ENCODE results near the gene DUSP2.
"Not testable (repeated sequence)": the region's sequence is repeated elsewhere in the genome, so short reads cannot be mapped to it uniquely, and the experiment has no call there.

The DUSP2 gene

GRCh38 chr2:96164459-96165184 lies 19.4 kb upstream of the DUSP2 start:
- no peak for TF ChIP-seq Cebpa-rat (IDR thresholded peaks at IDR 0.05)
- H3K27me3 ChIP-seq, result no peaks in the 10 kb centered on the region
- peaks cover 9 to 28% (median 22%) of the 10 kb centered on the region in 10 experiments for H3K4me1 ChIP-seq
- peaks cover 0 to 15% (median 14%) of the 10 kb centered on the region in 11 experiments; a peak in 17 of 22 replicates for H3K9me3 ChIP-seq (replicated peaks in 1 of 11)
- peak overlapping the region in 8 of 11 experiments; percentile 58 to 80 (median 72); a peak in 13 of 22 replicates for H3K27ac ChIP-seq
- no peaks in the 10 kb centered on the region for H3K36me3 ChIP-seq
- no peak overlapping the region for H3K4me3 ChIP-seq
- peak overlapping the region in 5 of 11 experiments; percentile 40 to 74 (median 71); a peak in 8 of 22 replicates for H3K9ac ChIP-seq
- H3K4me2 ChIP-seq, result peak overlapping the region; percentile 7 to 88 (median 73); a peak in 19 of 22 replicates
- no peaks in the 10 kb centered on the region for H4K20me1 ChIP-seq

GRCh38 chr2:96163768-96164429 lies 18.7 kb upstream of the DUSP2 start:
- Histone ChIP-seq H3K9me3 (replicated peaks in 1 of 11) (peaks cover 0 to 12% (median 10%) of the 10 kb centered on the region in 11 experiments; a peak in 13 of 22 replicates), H3K36me3 (no peaks in the 10 kb centered on the region), H3K27ac (peak overlapping the region in 10 of 11 experiments; percentile 24 to 80 (median 66); a peak in 19 of 22 replicates), H3K4me3 (no peak overlapping the region), H3K27me3 (no peaks in the 10 kb centered on the region), H3K4me1 (peaks cover 11 to 28% (median 22%) of the 10 kb centered on the region in 10 experiments), H3K4me2 (peak overlapping the region; percentile 56 to 88 (median 73)), H3K9ac (peak overlapping the region; percentile 28 to 74 (median 55); a peak in 17 of 22 replicates), H4K20me1 (no peaks in the 10 kb centered on the region)
- no peak for TF ChIP-seq Cebpa-rat (IDR thresholded peaks at IDR 0.05)

GRCh38 chr2:96163415-96163767 lies 18.2 kb upstream of the DUSP2 start:
- Histone ChIP-seq H3K36me3 (no peaks in the 10 kb centered on the region), H3K27me3 (no peaks in the 10 kb centered on the region), H3K27ac (peak overlapping the region in 10 of 11 experiments; percentile 24 to 80 (median 66); a peak in 18 of 22 replicates), H3K9me3 (replicated peaks in 1 of 11) (peaks cover 0 to 12% (median 10%) of the 10 kb centered on the region in 11 experiments; a peak in 13 of 22 replicates), H3K4me2 (peak overlapping the region; percentile 56 to 88 (median 73); a peak in 21 of 22 replicates), H3K4me1 (peaks cover 16 to 28% (median 23%) of the 10 kb centered on the region in 10 experiments), H3K9ac (peak overlapping the region in 9 of 11 experiments; percentile 39 to 74 (median 61); a peak in 13 of 22 replicates), H3K4me3 (no peak overlapping the region), H4K20me1 (no peaks in the 10 kb centered on the region)
- no peak for TF ChIP-seq Cebpa-rat (IDR thresholded peaks at IDR 0.05)

GRCh38 chr2:96161898-96162297 lies 16.7 kb upstream of the DUSP2 start:
- no peak overlapping the region for H3K4me3 ChIP-seq
- no peaks in the 10 kb centered on the region for H4K20me1 ChIP-seq
- TF ChIP-seq Cebpa-rat (IDR thresholded peaks at IDR 0.05), result no peak
- peaks cover 31 to 41% (median 37%) of the 10 kb centered on the region in 10 experiments for H3K4me1 ChIP-seq
- H3K27me3 ChIP-seq, result no peaks in the 10 kb centered on the region
- peaks cover 0 to 12% (median 10%) of the 10 kb centered on the region in 11 experiments; a peak in 13 of 22 replicates for H3K9me3 ChIP-seq (replicated peaks in 1 of 11)
- H3K4me2 ChIP-seq, result no peak overlapping the region
- no peaks in the 10 kb centered on the region for H3K36me3 ChIP-seq
- H3K9ac ChIP-seq, result no peak overlapping the region
- no peak overlapping the region for H3K27ac ChIP-seq

GRCh38 chr2:96160366-96160765 lies 15.1 kb upstream of the DUSP2 start:
- H3K4me2 ChIP-seq, result not testable (repeated sequence)
- peaks cover 38 to 56% (median 50%) of the 10 kb centered on the region in 10 experiments for H3K4me1 ChIP-seq

GRCh38 chr2:96159084-96159830 lies 14.0 kb upstream of the DUSP2 start:
- H3K9me3 ChIP-seq (replicated peaks in 1 of 11), result peaks cover 0 to 12% (median 10%) of the 10 kb centered on the region in 11 experiments; a peak in 13 of 22 replicates
- H4K20me1 ChIP-seq, result no peaks in the 10 kb centered on the region
- TF ChIP-seq Cebpa-rat (IDR thresholded peaks at IDR 0.05), result no peak
- no peak overlapping the region for H3K9ac ChIP-seq
- H3K4me1 ChIP-seq, result peaks cover 34 to 50% (median 44%) of the 10 kb centered on the region in 10 experiments
- H3K36me3 ChIP-seq, result no peaks in the 10 kb centered on the region
- no peak overlapping the region for H3K4me2 ChIP-seq
- no peak overlapping the region for H3K27ac ChIP-seq
- no peaks in the 10 kb centered on the region for H3K27me3 ChIP-seq
- no peak overlapping the region for H3K4me3 ChIP-seq

More at GRCh38 chr2:96160366-96160765, 15.1 kb upstream of the DUSP2 start:
- not testable (repeated sequence) for H3K27ac ChIP-seq, H3K36me3 ChIP-seq, H4K20me1 ChIP-seq, H3K9ac ChIP-seq, H3K4me3 ChIP-seq, H3K27me3 ChIP-seq
- peaks cover 0 to 12% (median 10%) of the 10 kb centered on the region in 11 experiments; a peak in 13 of 22 replicates for H3K9me3 ChIP-seq (replicated peaks in 1 of 11)

- Histone ChIP-seq H3K36me3 (no peaks in the 10 kb centered on the region), H3K9ac (peak overlapping the region in 3 of 11 experiments; percentile 27 to 55 (median 29); a peak in 1 of 22 replicates), H3K27me3 (no peaks in the 10 kb centered on the region), H3K9me3 (replicated peaks in 1 of 11) (peaks cover 0 to 12% (median 10%) of the 10 kb centered on the region in 11 experiments; a peak in 13 of 22 replicates), H4K20me1 (no peaks in the 10 kb centered on the region), H3K4me1 (peaks cover 26 to 50% (median 44%) of the 10 kb centered on the region in 10 experiments), H3K27ac (peak overlapping the region in 3 of 11 experiments; percentile 2 to 38 (median 32); a peak in 1 of 22 replicates), H3K4me2 (peak overlapping the region in 5 of 11 experiments; percentile 50 to 83 (median 72); a peak in 7 of 22 replicates), H3K4me3 (no peak overlapping the region)
- no peak for TF ChIP-seq Cebpa-rat (IDR thresholded peaks at IDR 0.05)
These were observed 13.3 kb upstream of the DUSP2 start for GRCh38 chr2:96158554-96158940.

GRCh38 chr2:96157649-96158553 lies 12.7 kb upstream of the DUSP2 start:
- Histone ChIP-seq H3K9ac (peak overlapping the region in 3 of 11 experiments; percentile 27 to 55 (median 29); a peak in 3 of 22 replicates), H3K4me3 (no peak overlapping the region), H3K9me3 (replicated peaks in 1 of 11) (peaks cover 0 to 12% (median 10%) of the 10 kb centered on the region in 11 experiments; a peak in 13 of 22 replicates), H4K20me1 (no peaks in the 10 kb centered on the region), H3K4me1 (peaks cover 21 to 47% (median 43%) of the 10 kb centered on the region in 10 experiments), H3K4me2 (peak overlapping the region; percentile 40 to 83 (median 57)), H3K36me3 (no peaks in the 10 kb centered on the region), H3K27me3 (no peaks in the 10 kb centered on the region), H3K27ac (peak overlapping the region in 5 of 11 experiments; percentile 2 to 38 (median 32); a peak in 5 of 22 replicates)
- TF ChIP-seq Cebpa-rat (IDR thresholded peaks at IDR 0.05), result no peak

All from BLaER1 treated with 17β-estradiol and CSF1 and Interleukin-3, amounts not matched to agents 10 nM and 100 nM (cell line).